Sigmoid colon (tissue), 7 donors: ENCODE data around the gene CACNA2D3. TPM values are rescaled to one million over a fixed set of nuclear protein-coding genes. Genes with fewer than 3 reads are reported as not detected.

ENCODE experiments used
- DNase-seq: peaks from one replicate; pipeline ENCODE4 v3.0.0-alpha.2; 2019
- H3K27ac ChIP-seq, 4 donors: fragments of 200-600 bp; sonication (generic); one replicate each; pipeline ENCODE4 v1.5.1; 2016 to 2019; ENCODE audit warnings: mild to moderate bottlenecking in 1 of 4
- H3K27me3 ChIP-seq, 3 donors: fragments of 200-600 bp; sonication (generic); one replicate each; pipeline ENCODE4 v1.5.1; 2019; ENCODE audit warnings: mild to moderate bottlenecking in 1 of 3
- H3K36me3 ChIP-seq, 4 donors: fragments of 200-600 bp; sonication (generic); one replicate each; pipeline ENCODE4 v1.5.1; 2016 to 2019
- H3K4me1 ChIP-seq, 4 donors: fragments of 200-600 bp; sonication (generic); one replicate each; pipeline ENCODE4 v1.5.1; 2017 to 2019
- H3K4me3 ChIP-seq, 4 donors: fragments of 200-600 bp; sonication (generic); one replicate each; pipeline ENCODE4 v1.5.1; 2017 to 2019; ENCODE audit warnings: mild to moderate bottlenecking in 2 of 4, moderate library complexity in 1 of 4
- H3K9me3 ChIP-seq, 4 donors: fragments of 200-600 bp in 3 of 4; sonication (generic) in 3 of 4; one replicate each; pipeline versions ENCODE4 v1.5.1 to v1.6.1; 2013 to 2019
- CTCF ChIP-seq, 4 experiments: fragments of 450-650 bp in 3 of 4; fragments of 200-600 bp in 1 of 4; IDR thresholded peaks; one replicate each; pipeline ENCODE4 v1.5.1; 2016 to 2019; ENCODE audit warnings: antibody characterized with exemption in 4 of 4, mild to moderate bottlenecking in 3 of 4, moderate library complexity in 2 of 4
- EP300 ChIP-seq, 4 donors: sonication (generic); formaldehyde crosslinking; IDR thresholded peaks; one replicate each; pipeline ENCODE4 v1.6.1; 2017; ENCODE audit warnings: antibody characterized with exemption in 4 of 4
- POLR2A ChIP-seq, 2 donors: fragments of 450-650 bp; IDR thresholded peaks; one replicate each; pipeline ENCODE4 v1.6.1; 2016; ENCODE audit warnings: antibody characterized with exemption in 2 of 2, mild to moderate bottlenecking in 2 of 2, moderate library complexity in 2 of 2
- POLR2AphosphoS5 ChIP-seq, 4 donors: sonication (generic); formaldehyde crosslinking; IDR thresholded peaks; one replicate each; pipeline ENCODE4 v1.6.1; 2017; ENCODE audit warnings: antibody characterized with exemption in 4 of 4
- WGBS, 2 donors: extraction: QIAGEN DNeasy Blood & Tissue Kit; methylation state at CpG; one replicate each; pipeline ENCODE4 v1.1.7; 2013; 5-methylcytosine and 5-hydroxymethylcytosine counted together
- intact Hi-C: fragments of 100-400 bp; cut with DNase I; formaldehyde crosslinking; loops from one replicate; pipeline ENCODE4 v1.15.1; 2023
- polyA plus RNA-seq, 3 donors: library from polyadenylated mRNA; stranded (reverse); fragments of 200-250 nt; gene quantifications; one replicate each; pipeline ENCODE4 v1.2.3, GENCODE V29; 2013
- total RNA-seq, 4 donors: library from RNA; depleted of rRNA; stranded (reverse); fragments of >200 nt; gene quantifications; one replicate each; pipeline ENCODE4 v1.1.0, GENCODE V29; 2016
- donor health status: healthy with polysubstance abuse.
- donor health status: Bipolar disorder and iron deficiency.
- donor health status: healthy.

CACNA2D3 gene
- total and polyA plus RNA-seq, 7 donors, result 0.32 to 10.2 (median 4.8) TPM; not detected in 1

GRCh38 chr3:54303517-54304375 lies 181.4 kb downstream of the CACNA2D3 start:
- DNase-seq, result no peak
- WGBS, 2 donors, result 81% methylated on average over 7 of the region's 7 CpGs
- H3K4me1 ChIP-seq, result peaks cover 0 to 18% (median 6%) of the 10 kb centered on the region in 4 donors
- no peaks in the 10 kb centered on the region for H3K27me3 ChIP-seq
- no peak for TF ChIP-seq POLR2AphosphoS5 (IDR thresholded peaks at IDR 0.05)
- H3K36me3 ChIP-seq, result no peaks in the 10 kb centered on the region
- H3K9me3 ChIP-seq, result no peaks in the 10 kb centered on the region
- intact Hi-C loops, result no loop called here
- no peak overlapping the region for H3K4me3 ChIP-seq
- H3K27ac ChIP-seq, result no peak overlapping the region

- H3K27me3 ChIP-seq, result no peaks in the 10 kb centered on the region
- H3K36me3 ChIP-seq, result no peaks in the 10 kb centered on the region
- intact Hi-C loops, result no loop called here
- TF ChIP-seq EP300 (IDR thresholded peaks at IDR 0.05) (no peak), CTCF (IDR thresholded peaks at IDR 0.05) (no peak), POLR2AphosphoS5 (IDR thresholded peaks at IDR 0.05) (no peak), POLR2A (IDR thresholded peaks at IDR 0.05) (no peak)
- no peaks in the 10 kb centered on the region for H3K9me3 ChIP-seq
- H3K4me3 ChIP-seq, result no peak overlapping the region
- peaks cover 0 to 18% (median 6%) of the 10 kb centered on the region in 4 donors for H3K4me1 ChIP-seq
- WGBS, 2 donors, result 34 to 59% methylated on average over 3 of the region's 3 CpGs
- no peak overlapping the region for H3K27ac ChIP-seq
- DNase-seq, result no peak
These were observed 182.5 kb downstream of the CACNA2D3 start for GRCh38 chr3:54304877-54305276.

GRCh38 chr3:54305409-54306099 lies 183.2 kb downstream of the CACNA2D3 start:
- Histone ChIP-seq H3K9me3 (no peaks in the 10 kb centered on the region), H3K4me1 (peaks cover 0 to 18% (median 6%) of the 10 kb centered on the region in 4 donors), H3K27ac (no peak overlapping the region), H3K36me3 (no peaks in the 10 kb centered on the region), H3K4me3 (no peak overlapping the region), H3K27me3 (no peaks in the 10 kb centered on the region)
- intact Hi-C loops, result no loop called here
- TF ChIP-seq CTCF (IDR thresholded peaks at IDR 0.05), result no peak
- TF ChIP-seq POLR2A (IDR thresholded peaks at IDR 0.05), result no peak
- no peak for TF ChIP-seq POLR2AphosphoS5 (IDR thresholded peaks at IDR 0.05)
- no peak for TF ChIP-seq EP300 (IDR thresholded peaks at IDR 0.05)
- 44 to 81% methylated on average over 3 of the region's 3 CpGs for WGBS, 2 donors
- DNase-seq, result no peak

GRCh38 chr3:54307566-54308180 lies 185.3 kb downstream of the CACNA2D3 start:
- intact Hi-C loops, result no loop called here
- peaks cover 0 to 18% (median 6%) of the 10 kb centered on the region in 4 donors for H3K4me1 ChIP-seq
- H3K36me3 ChIP-seq, result no peaks in the 10 kb centered on the region
- H3K4me3 ChIP-seq, result no peak overlapping the region
- no peak overlapping the region for H3K27ac ChIP-seq
- TF ChIP-seq POLR2AphosphoS5 (IDR thresholded peaks at IDR 0.05), result no peak
- no peak for TF ChIP-seq EP300 (IDR thresholded peaks at IDR 0.05)
- TF ChIP-seq POLR2A (IDR thresholded peaks at IDR 0.05), result no peak
- TF ChIP-seq CTCF (IDR thresholded peaks at IDR 0.05), result no peak
- 63 to 68% methylated on average over 4 of the region's 4 CpGs for WGBS, 2 donors
- no peak for DNase-seq
- no peaks in the 10 kb centered on the region for H3K9me3 ChIP-seq
- no peaks in the 10 kb centered on the region for H3K27me3 ChIP-seq

- WGBS, 2 donors, result 65 to 79% methylated on average over 6 of the region's 6 CpGs
- Histone ChIP-seq H3K9me3 (no peaks in the 10 kb centered on the region), H3K4me1 (peaks cover 0 to 10% (median 3%) of the 10 kb centered on the region in 4 donors), H3K36me3 (no peaks in the 10 kb centered on the region), H3K27ac (no peak overlapping the region), H3K4me3 (no peak overlapping the region), H3K27me3 (no peaks in the 10 kb centered on the region)
- no peak for DNase-seq
- intact Hi-C loops, result no loop called here
- no peak for TF ChIP-seq CTCF (IDR thresholded peaks at IDR 0.05)
- TF ChIP-seq POLR2AphosphoS5 (IDR thresholded peaks at IDR 0.05), result no peak
- TF ChIP-seq POLR2A (IDR thresholded peaks at IDR 0.05), result no peak
- no peak for TF ChIP-seq EP300 (IDR thresholded peaks at IDR 0.05)
These were observed 187.2 kb downstream of the CACNA2D3 start for GRCh38 chr3:54309601-54310000.
